ENCODE measurements around the gene SLC38A2. TPM values are rescaled to one million over a fixed set of nuclear protein-coding genes. Genes with fewer than 3 reads are reported as not detected.

The SLC38A2 gene
- total RNA-seq, 2 donors from 2014 or later = 334 to 384 TPM

GRCh38 chr12:46369095-46369473 lies 3.5 kb downstream of the SLC38A2 start:
- H3K4me3 ChIP-seq = peak overlapping the region; percentile 95
- no peak for ATAC-seq (ENCODE audit: insufficient number of reproducible peaks, low FRiP score, low read depth)
- H3K27me3 ChIP-seq (replicated peaks; ENCODE audit: insufficient read depth) = no peaks in the 10 kb centered on the region
- TF ChIP-seq, protein P1, sequence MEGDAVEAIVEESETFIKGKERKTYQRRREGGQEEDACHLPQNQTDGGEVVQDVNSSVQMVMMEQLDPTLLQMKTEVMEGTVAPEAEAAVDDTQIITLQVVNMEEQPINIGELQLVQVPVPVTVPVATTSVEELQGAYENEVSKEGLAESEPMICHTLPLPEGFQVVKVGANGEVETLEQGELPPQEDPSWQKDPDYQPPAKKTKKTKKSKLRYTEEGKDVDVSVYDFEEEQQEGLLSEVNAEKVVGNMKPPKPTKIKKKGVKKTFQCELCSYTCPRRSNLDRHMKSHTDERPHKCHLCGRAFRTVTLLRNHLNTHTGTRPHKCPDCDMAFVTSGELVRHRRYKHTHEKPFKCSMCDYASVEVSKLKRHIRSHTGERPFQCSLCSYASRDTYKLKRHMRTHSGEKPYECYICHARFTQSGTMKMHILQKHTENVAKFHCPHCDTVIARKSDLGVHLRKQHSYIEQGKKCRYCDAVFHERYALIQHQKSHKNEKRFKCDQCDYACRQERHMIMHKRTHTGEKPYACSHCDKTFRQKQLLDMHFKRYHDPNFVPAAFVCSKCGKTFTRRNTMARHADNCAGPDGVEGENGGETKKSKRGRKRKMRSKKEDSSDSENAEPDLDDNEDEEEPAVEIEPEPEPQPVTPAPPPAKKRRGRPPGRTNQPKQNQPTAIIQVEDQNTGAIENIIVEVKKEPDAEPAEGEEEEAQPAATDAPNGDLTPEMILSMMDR (IDR thresholded peaks at IDR 0.05) = no peak
- H3K36me3 ChIP-seq = peaks cover 51% of the 10 kb centered on the region
- peak overlapping the region; percentile 4 to 5 for H3K27ac ChIP-seq
- no peak for DNase-seq (ENCODE audit: low spot score)
- H3K4me1 ChIP-seq (ENCODE audit: control insufficient read depth in 1 of 2, low read depth in 2 of 2) = peaks cover 49 to 70% of the 10 kb centered on the region in 2 donors
- H3K9me3 ChIP-seq = no peaks in the 10 kb centered on the region

DNA sequence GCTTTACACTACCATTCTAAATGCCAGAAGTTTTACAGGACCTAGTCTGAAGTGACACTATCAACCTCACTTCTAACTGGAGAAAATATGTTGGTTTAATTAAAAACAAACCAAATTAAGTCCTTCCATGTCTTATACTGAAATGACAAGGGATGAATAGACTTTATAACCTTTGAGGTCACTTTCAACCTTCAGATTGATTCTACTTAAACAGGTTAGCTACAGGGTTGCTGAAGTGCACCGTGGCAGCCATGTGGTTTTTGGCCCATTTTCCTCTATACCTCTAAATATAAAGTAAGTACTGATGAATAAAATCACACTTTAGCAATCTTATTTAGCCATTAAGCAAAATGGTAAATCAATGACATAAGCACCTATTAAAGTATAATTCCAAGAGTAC lies 3.9 kb downstream of the SLC38A2 start:
- peaks cover 50 to 70% of the 10 kb centered on the region in 2 donors for H3K4me1 ChIP-seq (ENCODE audit: control insufficient read depth in 1 of 2, low read depth in 2 of 2)
- H3K27ac ChIP-seq = peak overlapping the region in 1 of 2 donors; percentile 16
- TF ChIP-seq, protein P1 (IDR thresholded peaks at IDR 0.05) = no peak
- H3K9me3 ChIP-seq = no peaks in the 10 kb centered on the region
- no peak for ATAC-seq (ENCODE audit: insufficient number of reproducible peaks, low FRiP score, low read depth)
- no peak for DNase-seq (ENCODE audit: low spot score)
- H3K27me3 ChIP-seq (replicated peaks; ENCODE audit: insufficient read depth) = no peaks in the 10 kb centered on the region
- peak overlapping the region; percentile 95 for H3K4me3 ChIP-seq
- peaks cover 53% of the 10 kb centered on the region for H3K36me3 ChIP-seq

GRCh38 chr12:46368138-46368537 lies 4.4 kb downstream of the SLC38A2 start:
- peak overlapping the region; percentile 95 for H3K4me3 ChIP-seq
- DNase-seq (ENCODE audit: low spot score) = no peak
- TF ChIP-seq, protein P1 (IDR thresholded peaks at IDR 0.05) = no peak
- H3K27me3 ChIP-seq (replicated peaks; ENCODE audit: insufficient read depth) = no peaks in the 10 kb centered on the region
- no peak for ATAC-seq (ENCODE audit: insufficient number of reproducible peaks, low FRiP score, low read depth)
- H3K36me3 ChIP-seq = peaks cover 59% of the 10 kb centered on the region
- H3K9me3 ChIP-seq = no peaks in the 10 kb centered on the region
- H3K27ac ChIP-seq = peak overlapping the region; percentile 16 to 19
- peaks cover 50 to 73% of the 10 kb centered on the region in 2 donors for H3K4me1 ChIP-seq (ENCODE audit: control insufficient read depth in 1 of 2, low read depth in 2 of 2)

DNA sequence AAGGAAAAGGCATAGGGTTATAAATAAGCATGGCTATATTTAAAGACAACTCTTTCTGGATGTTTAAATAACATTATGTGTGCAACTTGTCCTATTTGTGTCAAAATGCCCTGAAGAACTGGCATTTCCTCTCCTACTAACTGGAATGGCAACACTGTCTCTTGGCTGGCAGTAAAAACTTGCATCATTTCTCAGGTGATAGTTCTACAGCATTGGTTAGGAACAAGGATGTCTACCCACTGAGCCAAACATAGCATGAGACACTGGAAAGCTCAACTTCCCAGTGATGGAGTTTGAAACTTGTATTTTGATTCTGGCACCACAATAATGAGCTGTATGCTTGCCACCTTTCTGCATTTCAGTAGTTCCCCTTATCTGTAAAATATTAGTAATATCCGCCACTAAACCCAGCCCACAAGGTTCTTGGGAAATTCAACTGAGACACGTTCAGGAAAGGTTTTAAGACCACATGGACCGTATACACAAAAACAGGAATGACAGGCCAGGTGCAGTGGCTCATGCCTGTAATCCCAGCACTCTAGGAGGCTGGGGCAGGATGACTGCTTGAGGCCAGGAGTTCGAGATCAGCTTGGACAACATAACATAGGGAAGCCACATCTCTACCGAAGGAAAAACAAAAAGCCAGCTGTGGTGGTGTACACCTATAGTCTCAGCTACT lies 5.1 kb downstream of the SLC38A2 start:
- H3K4me1 ChIP-seq (ENCODE audit: control insufficient read depth in 1 of 2, low read depth in 2 of 2) = peaks cover 50 to 79% of the 10 kb centered on the region in 2 donors
- H3K36me3 ChIP-seq = peaks cover 65% of the 10 kb centered on the region
- peak overlapping the region; percentile 95 for H3K4me3 ChIP-seq
- H3K27me3 ChIP-seq (replicated peaks; ENCODE audit: insufficient read depth) = no peaks in the 10 kb centered on the region
- H3K9me3 ChIP-seq = no peaks in the 10 kb centered on the region
- DNase-seq (ENCODE audit: low spot score) (no peak), ATAC-seq (ENCODE audit: insufficient number of reproducible peaks, low FRiP score, low read depth) (no peak)
- H3K27ac ChIP-seq = peak overlapping the region; percentile 16 to 19
- TF ChIP-seq, protein P1 (IDR thresholded peaks at IDR 0.05) = no peak

DNA sequence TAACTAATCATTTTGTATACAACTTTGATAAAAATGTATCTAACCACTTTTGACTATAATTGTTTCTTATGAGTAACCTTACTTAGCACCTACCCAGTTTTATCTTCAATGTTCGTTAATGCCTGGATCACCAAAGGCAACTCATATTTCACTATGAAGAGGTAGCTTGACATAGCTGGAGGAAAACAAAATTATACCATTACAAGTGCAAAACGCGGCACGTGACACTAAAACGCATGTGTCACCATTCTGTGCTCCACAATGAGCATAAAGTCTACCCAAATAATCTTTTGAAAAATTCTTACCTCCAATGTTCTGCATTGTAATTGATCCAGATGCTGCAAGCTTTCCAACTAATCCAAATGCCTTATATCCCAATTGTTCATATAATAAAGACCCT lies 5.8 kb downstream of the SLC38A2 start:
- Histone ChIP-seq H3K27ac (no peak overlapping the region), H3K9me3 (no peaks in the 10 kb centered on the region), H3K4me1 (ENCODE audit: control insufficient read depth in 1 of 2, low read depth in 2 of 2) (peaks cover 55 to 86% of the 10 kb centered on the region in 2 donors), H3K4me3 (peak overlapping the region; percentile 95), H3K27me3 (replicated peaks; ENCODE audit: insufficient read depth) (no peaks in the 10 kb centered on the region), H3K36me3 (peaks cover 69% of the 10 kb centered on the region)
- ATAC-seq (ENCODE audit: insufficient number of reproducible peaks, low FRiP score, low read depth) (no peak), DNase-seq (ENCODE audit: low spot score) (no peak)
- TF ChIP-seq, protein P1 (IDR thresholded peaks at IDR 0.05) = no peak

All from thoracic aorta (tissue), 2 donors.